ENCODE results near the gene RPS6KA4. TPM values are rescaled to one million over a fixed set of nuclear protein-coding genes. Genes with fewer than 3 reads are reported as not detected.

Gene RPS6KA4
- total RNA-seq, 1 experiment from 2014 or later = 67.3 TPM

- no peak overlapping the region for H3K4me2 ChIP-seq (ENCODE audit: low read length)
- no peak for ATAC-seq
- H3K9me2 ChIP-seq (ENCODE audit: insufficient read depth) = no peaks in the 10 kb centered on the region
- H3K27ac ChIP-seq (ENCODE audit: low read depth, low read length) = no peak overlapping the region
- H3K27me3 ChIP-seq (ENCODE audit: insufficient read depth, low read length) = no peaks in the 10 kb centered on the region
- H3K9me3 ChIP-seq (ENCODE audit: control insufficient read depth in 1 of 2, insufficient read depth in 1 of 2, low read depth in 1 of 2, low read length in 2 of 2) = no peaks in the 10 kb centered on the region
- POLR2A ChIA-PET = no interaction called here
- no peak overlapping the region for H3K4me3 ChIP-seq (replicated peaks in 1 of 2; ENCODE audit: low read depth in 1 of 2, low read length in 2 of 2)
- H3K36me3 ChIP-seq (ENCODE audit: control insufficient read depth in 1 of 2, insufficient read depth in 2 of 2, low read length in 2 of 2) = peaks cover 14 to 40% of the 10 kb centered on the region in 2 experiments
- H4K20me1 ChIP-seq (ENCODE audit: insufficient read depth) = no peaks in the 10 kb centered on the region
- no peak overlapping the region for H3K9ac ChIP-seq (ENCODE audit: low read length)
- BruUV-seq (replicated peaks) = no TSS peak
- intact Hi-C loops (cut with micrococcal nuclease) = no loop called here
- TF ChIP-seq CTCF (IDR thresholded peaks at IDR 0.05 in 2 of 3, conservative IDR thresholded peaks at IDR 0.05 in 1 of 3; ENCODE audit: borderline replicate concordance in 1 of 3, insufficient read depth in 1 of 3, low read depth in 2 of 3, low read length in 2 of 3) (no peak), JUND (IDR thresholded peaks at IDR 0.05) (no peak), ELF1 (IDR thresholded peaks at IDR 0.05; ENCODE audit: borderline replicate concordance, low read depth) (no peak), POLR2A (IDR thresholded peaks at IDR 0.05; ENCODE audit: borderline replicate concordance, extremely low read depth, insufficient read depth, insufficient read length) (no peak), SIN3A (IDR thresholded peaks at IDR 0.05; ENCODE audit: low read depth) (no peak), ATF3 (IDR thresholded peaks at IDR 0.05) (no peak), SRF (IDR thresholded peaks at IDR 0.05; ENCODE audit: low read depth) (no peak), EGR1 (IDR thresholded peaks at IDR 0.05; ENCODE audit: low read depth) (no peak), ZNF274 (IDR thresholded peaks at IDR 0.05; ENCODE audit: low read depth, low read length) (no peak), MAX (IDR thresholded peaks at IDR 0.05) (no peak), CEBPB (IDR thresholded peaks at IDR 0.05; ENCODE audit: low read depth) (no peak), RAD21 (IDR thresholded peaks at IDR 0.05; ENCODE audit: low read depth) (no peak), TCF7L2 (IDR thresholded peaks at IDR 0.05; ENCODE audit: borderline replicate concordance, extremely low read depth, insufficient read depth, insufficient read length) (no peak), SP1 (IDR thresholded peaks at IDR 0.05; ENCODE audit: low read depth) (no peak)
- peaks cover 5 to 18% of the 10 kb centered on the region in 2 experiments; a peak in 3 of 4 replicates for H3K4me1 ChIP-seq (ENCODE audit: control insufficient read depth in 1 of 2, insufficient read depth in 2 of 2, low read length in 2 of 2)
- H2AFZ ChIP-seq (ENCODE audit: low read depth, low read length, poor library complexity, severe bottlenecking) = no peak overlapping the region
- RAD21 ChIA-PET (ENCODE audit: low non-redundant PET in 1 of 2, low total read pairs in 2 of 2, uncharacterized antibody in 2 of 2, unreplicated experiment in 2 of 2) = no interaction called here
- peaks cover 3% of the 10 kb centered on the region; the same call in 1 of the 2 replicates for H3K79me2 ChIP-seq (ENCODE audit: insufficient read depth, low read length)
- no peak for DNase-seq (ENCODE audit: low read depth, low spot score)
- CTCF ChIA-PET = interaction anchor here (1.2 kb wide), 1 partner anchor 51 kb away, joined by 3 read pairs; the partner anchor contains the start of gene PRDX5
These were observed 9.7 kb downstream of the RPS6KA4 start for GRCh38 chr11:64368673-64369074.

All from HCT116 (cell line).